ENCODE measurements around the gene COL24A1. TPM values are rescaled to one million over a fixed set of nuclear protein-coding genes. Genes with fewer than 3 reads are reported as not detected.
"Not testable (repeated sequence)": the region's sequence is repeated elsewhere in the genome, so short reads cannot be mapped to it uniquely, and the experiment has no call there.

COL24A1 gene
- total RNA-seq, 1 experiment from 2014 or later: not detected

DNA sequence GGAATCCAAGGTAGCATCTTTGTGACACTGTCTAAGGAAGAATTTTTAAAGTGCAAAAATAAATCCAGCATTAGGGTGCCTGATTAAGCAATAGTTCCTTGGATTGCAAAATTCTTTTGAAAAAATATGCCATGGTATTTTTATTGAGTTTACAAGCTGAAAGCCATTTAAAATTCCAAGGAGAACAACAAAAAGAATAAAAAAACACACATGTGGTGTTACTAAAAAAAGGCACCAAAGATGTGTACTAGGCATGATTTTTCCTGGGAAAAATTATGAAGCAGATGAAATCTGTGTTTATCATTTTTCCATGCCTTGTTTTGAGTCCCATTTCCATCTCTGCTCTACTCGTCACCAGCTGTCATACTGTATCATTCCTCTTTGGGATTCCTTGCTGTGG, 291.4 kb downstream of the COL24A1 start (continued):
- TF ChIP-seq, protein P1, sequence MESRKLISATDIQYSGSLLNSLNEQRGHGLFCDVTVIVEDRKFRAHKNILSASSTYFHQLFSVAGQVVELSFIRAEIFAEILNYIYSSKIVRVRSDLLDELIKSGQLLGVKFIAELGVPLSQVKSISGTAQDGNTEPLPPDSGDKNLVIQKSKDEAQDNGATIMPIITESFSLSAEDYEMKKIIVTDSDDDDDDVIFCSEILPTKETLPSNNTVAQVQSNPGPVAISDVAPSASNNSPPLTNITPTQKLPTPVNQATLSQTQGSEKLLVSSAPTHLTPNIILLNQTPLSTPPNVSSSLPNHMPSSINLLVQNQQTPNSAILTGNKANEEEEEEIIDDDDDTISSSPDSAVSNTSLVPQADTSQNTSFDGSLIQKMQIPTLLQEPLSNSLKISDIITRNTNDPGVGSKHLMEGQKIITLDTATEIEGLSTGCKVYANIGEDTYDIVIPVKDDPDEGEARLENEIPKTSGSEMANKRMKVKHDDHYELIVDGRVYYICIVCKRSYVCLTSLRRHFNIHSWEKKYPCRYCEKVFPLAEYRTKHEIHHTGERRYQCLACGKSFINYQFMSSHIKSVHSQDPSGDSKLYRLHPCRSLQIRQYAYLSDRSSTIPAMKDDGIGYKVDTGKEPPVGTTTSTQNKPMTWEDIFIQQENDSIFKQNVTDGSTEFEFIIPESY (IDR thresholded peaks at IDR 0.05; ENCODE audit: extremely low read depth, insufficient replicate concordance, low read length): no peak
- TF ChIP-seq, protein P2, sequence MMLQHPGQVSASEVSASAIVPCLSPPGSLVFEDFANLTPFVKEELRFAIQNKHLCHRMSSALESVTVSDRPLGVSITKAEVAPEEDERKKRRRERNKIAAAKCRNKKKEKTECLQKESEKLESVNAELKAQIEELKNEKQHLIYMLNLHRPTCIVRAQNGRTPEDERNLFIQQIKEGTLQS (IDR thresholded peaks at IDR 0.05): no peak
- TF ChIP-seq EGR1 (IDR thresholded peaks at IDR 0.05; ENCODE audit: low read depth) (no peak), POLR2AphosphoS5 (IDR thresholded peaks at IDR 0.05; ENCODE audit: low read depth, low read length) (no peak), ELF1 (IDR thresholded peaks at IDR 0.05; ENCODE audit: borderline replicate concordance, low read depth) (no peak), ZNF274 (IDR thresholded peaks at IDR 0.05; ENCODE audit: low read depth, low read length) (no peak), CBX3 (IDR thresholded peaks at IDR 0.05; ENCODE audit: low read depth) (no peak), CEBPB (IDR thresholded peaks at IDR 0.05; ENCODE audit: low read depth) (no peak)

DNA sequence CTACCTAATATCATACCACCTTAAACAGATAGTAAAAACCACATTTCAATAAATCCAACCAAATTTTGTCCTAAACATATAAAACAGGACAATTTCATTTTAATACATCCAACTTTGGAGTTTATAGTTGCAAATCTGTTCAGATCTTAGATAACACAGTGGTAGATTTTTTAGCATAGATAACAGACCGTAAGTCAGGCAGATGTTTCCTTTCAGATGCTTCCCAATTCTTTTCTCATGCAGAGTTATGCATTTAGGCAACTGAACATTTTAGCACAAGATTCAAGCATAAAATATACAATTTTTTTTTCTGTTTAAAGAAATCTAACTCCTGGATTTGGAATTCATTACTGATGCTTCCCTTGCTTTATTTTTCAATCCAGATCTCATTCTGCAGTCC, 291.8 kb downstream of the COL24A1 start:
- Histone ChIP-seq H3K79me2 (ENCODE audit: insufficient read depth, low read length) (no peaks in the 10 kb centered on the region), H3K27me3 (ENCODE audit: insufficient read depth, low read length) (no peaks in the 10 kb centered on the region), H3K9me2 (ENCODE audit: insufficient read depth) (no peaks in the 10 kb centered on the region), H3K36me3 (ENCODE audit: control insufficient read depth in 1 of 2, insufficient read depth in 2 of 2, low read length in 2 of 2) (no peaks in the 10 kb centered on the region), H3K4me1 (ENCODE audit: control insufficient read depth in 1 of 2, insufficient read depth in 2 of 2, low read length in 2 of 2) (no peaks in the 10 kb centered on the region), H4K20me1 (ENCODE audit: insufficient read depth) (no peaks in the 10 kb centered on the region), H3K4me3 (replicated peaks in 1 of 2; ENCODE audit: low read depth in 1 of 2, low read length in 2 of 2) (no peak overlapping the region), H3K27ac (ENCODE audit: low read depth, low read length) (no peak overlapping the region), H3K9me3 (ENCODE audit: control insufficient read depth in 1 of 2, insufficient read depth in 1 of 2, low read depth in 1 of 2, low read length in 2 of 2) (no peaks in the 10 kb centered on the region), H2AFZ (ENCODE audit: low read depth, low read length, poor library complexity, severe bottlenecking) (no peak overlapping the region), H3K4me2 (ENCODE audit: low read length) (no peak overlapping the region), H3K9ac (ENCODE audit: low read length) (no peak overlapping the region)
- ChIA-PET POLR2A (no interaction called here), RAD21 (ENCODE audit: low non-redundant PET in 1 of 2, low total read pairs in 2 of 2, uncharacterized antibody in 2 of 2, unreplicated experiment in 2 of 2) (no interaction called here), CTCF (no interaction called here)
- DNase-seq (ENCODE audit: low read depth, low spot score) (no peak), ATAC-seq (no peak)
- intact Hi-C loops (cut with micrococcal nuclease): no loop called here
- no peak for TF ChIP-seq CEBPB (IDR thresholded peaks at IDR 0.05; ENCODE audit: low read depth)
- TF ChIP-seq, protein P3, sequence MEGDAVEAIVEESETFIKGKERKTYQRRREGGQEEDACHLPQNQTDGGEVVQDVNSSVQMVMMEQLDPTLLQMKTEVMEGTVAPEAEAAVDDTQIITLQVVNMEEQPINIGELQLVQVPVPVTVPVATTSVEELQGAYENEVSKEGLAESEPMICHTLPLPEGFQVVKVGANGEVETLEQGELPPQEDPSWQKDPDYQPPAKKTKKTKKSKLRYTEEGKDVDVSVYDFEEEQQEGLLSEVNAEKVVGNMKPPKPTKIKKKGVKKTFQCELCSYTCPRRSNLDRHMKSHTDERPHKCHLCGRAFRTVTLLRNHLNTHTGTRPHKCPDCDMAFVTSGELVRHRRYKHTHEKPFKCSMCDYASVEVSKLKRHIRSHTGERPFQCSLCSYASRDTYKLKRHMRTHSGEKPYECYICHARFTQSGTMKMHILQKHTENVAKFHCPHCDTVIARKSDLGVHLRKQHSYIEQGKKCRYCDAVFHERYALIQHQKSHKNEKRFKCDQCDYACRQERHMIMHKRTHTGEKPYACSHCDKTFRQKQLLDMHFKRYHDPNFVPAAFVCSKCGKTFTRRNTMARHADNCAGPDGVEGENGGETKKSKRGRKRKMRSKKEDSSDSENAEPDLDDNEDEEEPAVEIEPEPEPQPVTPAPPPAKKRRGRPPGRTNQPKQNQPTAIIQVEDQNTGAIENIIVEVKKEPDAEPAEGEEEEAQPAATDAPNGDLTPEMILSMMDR (IDR thresholded peaks at IDR 0.05 in 2 of 3, conservative IDR thresholded peaks at IDR 0.05 in 1 of 3; ENCODE audit: borderline replicate concordance in 1 of 3, insufficient read depth in 1 of 3, low read depth in 2 of 3, low read length in 2 of 3): no peak
- TF ChIP-seq EGR1 (IDR thresholded peaks at IDR 0.05; ENCODE audit: low read depth): no peak
- no TSS peak for BruUV-seq (replicated peaks)

DNA sequence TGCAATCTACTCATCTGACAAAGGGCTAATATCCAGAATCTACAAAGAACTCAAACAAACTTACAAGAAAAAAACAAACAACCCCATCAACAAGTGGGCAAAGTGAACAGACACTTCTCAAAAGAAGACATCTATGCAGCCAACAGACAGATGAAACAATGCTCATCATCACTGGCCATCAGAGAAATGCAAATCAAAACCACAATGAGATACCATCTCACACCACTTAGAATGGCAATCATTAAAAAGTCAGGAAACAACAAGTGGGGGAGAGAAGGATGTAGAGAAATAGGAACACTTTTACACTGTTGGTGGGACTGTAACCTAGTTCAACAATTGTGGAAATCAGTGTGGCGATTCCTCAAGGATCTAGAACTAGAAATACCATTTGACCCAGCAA, 292.9 kb downstream of the COL24A1 start:
- ATAC-seq; intact Hi-C loops (cut with micrococcal nuclease); H3K9me3 ChIP-seq (ENCODE audit: control insufficient read depth in 1 of 2, insufficient read depth in 1 of 2, low read depth in 1 of 2, low read length in 2 of 2); POLR2A ChIA-PET; H4K20me1 ChIP-seq (ENCODE audit: insufficient read depth); H3K4me2 ChIP-seq (ENCODE audit: low read length); H3K27me3 ChIP-seq (ENCODE audit: insufficient read depth, low read length); H3K4me1 ChIP-seq (ENCODE audit: control insufficient read depth in 1 of 2, insufficient read depth in 2 of 2, low read length in 2 of 2); CTCF ChIA-PET; BruUV-seq (replicated peaks); DNase-seq (ENCODE audit: low read depth, low spot score); H3K4me3 ChIP-seq (replicated peaks in 1 of 2; ENCODE audit: low read depth in 1 of 2, low read length in 2 of 2); H3K9me2 ChIP-seq (ENCODE audit: insufficient read depth); RAD21 ChIA-PET (ENCODE audit: low non-redundant PET in 1 of 2, low total read pairs in 2 of 2, uncharacterized antibody in 2 of 2, unreplicated experiment in 2 of 2); H3K27ac ChIP-seq (ENCODE audit: low read depth, low read length); H3K9ac ChIP-seq (ENCODE audit: low read length); H3K36me3 ChIP-seq (ENCODE audit: control insufficient read depth in 1 of 2, insufficient read depth in 2 of 2, low read length in 2 of 2); H3K79me2 ChIP-seq (ENCODE audit: insufficient read depth, low read length); H2AFZ ChIP-seq (ENCODE audit: low read depth, low read length, poor library complexity, severe bottlenecking): not testable (repeated sequence)

All from HCT116 (cell line).